ENCODE results near the gene TRIM9.

Gene TRIM9

GRCh38 chr14:51093371-51094281 lies 1.3 kb downstream of the TRIM9 start:
- DNase-seq (ENCODE audit: low spot score) = peak; percentile 70

- DNase-seq (ENCODE audit: low spot score) = no peak
Observed at GRCh38 chr14:51092965-51093364, 1.9 kb downstream of the TRIM9 start.

GRCh38 chr14:51089278-51089677 lies 5.6 kb downstream of the TRIM9 start:
- no peak for DNase-seq (ENCODE audit: low spot score)

GRCh38 chr14:51087031-51087441 lies 7.9 kb downstream of the TRIM9 start:
- no peak for DNase-seq (ENCODE audit: low spot score)

GRCh38 chr14:51086044-51086443 lies 8.9 kb downstream of the TRIM9 start:
- DNase-seq (ENCODE audit: low spot score) = no peak

- DNase-seq (ENCODE audit: low spot score) = no peak
Observed at GRCh38 chr14:51084962-51085361, 9.9 kb downstream of the TRIM9 start.

GRCh38 chr14:51084507-51084906 lies 10.4 kb downstream of the TRIM9 start:
- no peak for DNase-seq (ENCODE audit: low spot score)

- DNase-seq (ENCODE audit: low spot score) = no peak
Observed at GRCh38 chr14:51082349-51082748, 12.6 kb downstream of the TRIM9 start.

GRCh38 chr14:51081712-51082111 lies 13.2 kb downstream of the TRIM9 start:
- no peak for DNase-seq (ENCODE audit: low spot score)

GRCh38 chr14:51081209-51081608 lies 13.7 kb downstream of the TRIM9 start:
- DNase-seq (ENCODE audit: low spot score) = no peak

GRCh38 chr14:51080645-51081044 lies 14.3 kb downstream of the TRIM9 start:
- no peak for DNase-seq (ENCODE audit: low spot score)

- DNase-seq (ENCODE audit: low spot score) = no peak
Observed at GRCh38 chr14:51079489-51079888, 15.4 kb downstream of the TRIM9 start.

GRCh38 chr14:51079085-51079484 lies 15.8 kb downstream of the TRIM9 start:
- no peak for DNase-seq (ENCODE audit: low spot score)

GRCh38 chr14:51074701-51075385 lies 20.1 kb downstream of the TRIM9 start:
- DNase-seq (ENCODE audit: low spot score) = no peak

GRCh38 chr14:51073731-51074130 lies 21.2 kb downstream of the TRIM9 start:
- DNase-seq (ENCODE audit: low spot score) = no peak

- DNase-seq (ENCODE audit: low spot score) = no peak
Observed at GRCh38 chr14:51072976-51073375, 21.9 kb downstream of the TRIM9 start.

GRCh38 chr14:51071857-51072256 lies 23.0 kb downstream of the TRIM9 start:
- DNase-seq (ENCODE audit: low spot score) = no peak

GRCh38 chr14:51070726-51071125 lies 24.2 kb downstream of the TRIM9 start:
- DNase-seq (ENCODE audit: low spot score) = no peak

- DNase-seq (ENCODE audit: low spot score) = no peak
Observed at GRCh38 chr14:51069055-51069454, 25.9 kb downstream of the TRIM9 start.

GRCh38 chr14:51068268-51068667 lies 26.6 kb downstream of the TRIM9 start:
- no peak for DNase-seq (ENCODE audit: low spot score)

- no peak for DNase-seq (ENCODE audit: low spot score)
Observed at GRCh38 chr14:51067295-51067694, 27.6 kb downstream of the TRIM9 start.

GRCh38 chr14:51066576-51066975 lies 28.3 kb downstream of the TRIM9 start:
- no peak for DNase-seq (ENCODE audit: low spot score)

GRCh38 chr14:51059032-51059431 lies 35.9 kb downstream of the TRIM9 start:
- no peak for DNase-seq (ENCODE audit: low spot score)

Measured in globus pallidus (tissue), 1 donor.